Heart left ventricle (tissue), 13 donors: ENCODE results near the gene NPFFR1.

Source experiments
- CTCF ChIP-seq, 12 donors: fragments of 200-600 bp; sonication (generic) in 4 of 12; IDR thresholded peaks; one replicate each; pipeline versions ENCODE4 v1.5.0 to v1.8.0; 2018 to 2022; ENCODE audit warnings: antibody characterized with exemption in 12 of 12, mild to moderate bottlenecking in 5 of 12
- POLR2A ChIP-seq, 2 donors: fragments of 450-650 bp; IDR thresholded peaks; one replicate each; pipeline ENCODE4 v1.6.1; 2017; ENCODE audit warnings: antibody characterized with exemption in 2 of 2, mild to moderate bottlenecking in 2 of 2, moderate library complexity in 2 of 2
- donor health status: ischemic (EF 13 %, LVEDD 7.1; RV severe dilation, severe dysfunction).
- donor health status: DM: no; HTN: yes; CAD: no.
- donor health status: DM: no; HTN: no; CAD: no.
- donor health status: ischemic (EF 25% LVEDD 6.9; RV normal size, moderate dysfunction).
- donor health status: ischemic (EF 25% LVEDD 5.7; RV mildly dilated, moderate dysfunction).
- donor health status: ischemic (EF 35%, LVEDD 5.7; RV mildly dilated, moderate dysfunction).
- donor health status: nonischemic (EF 11% LVEDD 7.7; RV severe dilation, severe dysfunction).
- donor health status: DM: yes; HTN: yes; CAD: no.
- donor health status: PGD.
- donor health status: ischemic (EF 29% LVEDD 5.4; RV normal size, mild dysfunction).
- donor health status: nonischemic (EF 23%, LVEDD 6.1; RV moderate dilation, normal function).

DNA sequence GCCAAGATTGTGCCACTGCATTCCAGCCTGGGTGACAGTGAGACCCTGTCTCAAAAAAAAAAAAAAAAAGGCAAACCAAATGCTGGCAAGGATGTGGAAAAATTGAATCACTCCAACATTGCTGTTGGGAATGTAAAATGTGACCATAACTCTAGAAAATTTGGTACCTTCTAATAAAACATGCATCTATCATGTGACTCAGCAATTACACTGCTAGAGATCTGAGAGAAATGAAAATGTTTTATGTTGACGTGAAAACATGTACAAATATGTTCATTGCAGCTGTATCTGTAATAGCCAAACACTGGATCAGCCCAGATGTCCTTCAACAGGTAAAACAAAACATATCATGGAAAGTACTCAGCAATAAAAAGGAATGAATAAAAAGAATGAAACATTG lies 82.7 kb downstream of the NPFFR1 start:
- no peak for TF ChIP-seq CTCF (IDR thresholded peaks at IDR 0.05)
- TF ChIP-seq POLR2A (IDR thresholded peaks at IDR 0.05) = no peak
